Measurements from ENCODE around the gene CAMK2G.
"Not testable (repeated sequence)": the region's sequence is repeated elsewhere in the genome, so short reads cannot be mapped to it uniquely, and the experiment has no call there.

The CAMK2G gene

GRCh38 chr10:73788864-73789658 is 85.3 kb downstream of the CAMK2G start:
- no peak for DNase-seq

DNA sequence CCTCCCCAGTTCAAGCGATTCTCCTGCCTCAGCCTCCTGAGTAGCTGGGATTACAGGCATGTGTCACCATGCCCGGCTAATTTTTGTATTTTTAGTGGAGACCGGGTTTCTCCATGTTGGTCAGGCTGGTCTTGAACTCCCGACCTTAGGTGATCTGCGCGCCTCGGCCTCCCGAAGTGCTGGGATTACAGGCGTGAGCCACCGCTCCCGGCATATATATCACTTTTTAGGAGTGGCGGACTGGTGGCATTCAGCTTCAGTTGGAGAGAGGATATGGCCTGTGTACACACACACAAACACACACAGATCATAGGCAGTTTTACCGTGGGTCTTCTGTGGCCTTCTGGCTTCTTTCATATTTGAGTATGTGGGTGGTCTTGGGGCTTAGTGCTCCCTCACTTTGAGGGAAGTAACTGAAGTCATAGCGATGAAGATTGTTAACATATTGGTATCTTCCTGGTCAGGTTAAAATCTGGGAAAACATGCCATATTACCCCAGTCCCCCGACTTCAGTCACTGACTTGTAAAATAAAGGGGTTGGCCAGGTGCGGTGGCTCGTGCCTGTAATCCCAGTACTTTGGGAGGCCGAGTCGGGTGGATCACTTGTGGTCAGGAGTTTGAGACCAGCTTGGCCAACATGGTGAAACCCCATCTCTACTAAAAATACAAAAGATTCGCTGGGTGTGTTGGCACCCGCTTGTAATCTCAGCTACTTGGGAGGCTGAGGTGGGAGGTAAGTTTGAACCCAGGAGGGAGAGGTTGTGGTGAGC is 87.1 kb downstream of the CAMK2G start:
- DNase-seq: not testable (repeated sequence)

DNA sequence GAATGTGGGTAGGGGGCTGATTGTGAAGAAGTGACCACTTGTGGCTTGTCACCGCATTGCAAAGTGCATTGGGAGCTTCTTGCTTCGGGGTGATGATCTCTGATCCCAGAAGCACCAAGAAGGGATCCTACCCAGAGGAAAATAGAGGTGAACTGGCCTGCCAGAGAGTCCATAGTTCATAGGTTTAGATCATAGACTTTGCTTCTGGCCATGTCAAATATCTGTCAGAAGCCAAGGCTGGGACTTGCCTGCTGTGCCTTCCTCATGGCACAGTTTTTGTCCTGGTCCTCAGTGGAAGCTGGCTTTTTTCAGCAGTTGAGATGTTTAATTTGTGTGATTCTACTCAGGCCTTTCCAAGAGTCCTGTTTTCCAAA is 87.9 kb downstream of the CAMK2G start:
- DNase-seq: no peak

GRCh38 chr10:73785721-73786511 is 88.4 kb downstream of the CAMK2G start:
- DNase-seq: no peak

DNA sequence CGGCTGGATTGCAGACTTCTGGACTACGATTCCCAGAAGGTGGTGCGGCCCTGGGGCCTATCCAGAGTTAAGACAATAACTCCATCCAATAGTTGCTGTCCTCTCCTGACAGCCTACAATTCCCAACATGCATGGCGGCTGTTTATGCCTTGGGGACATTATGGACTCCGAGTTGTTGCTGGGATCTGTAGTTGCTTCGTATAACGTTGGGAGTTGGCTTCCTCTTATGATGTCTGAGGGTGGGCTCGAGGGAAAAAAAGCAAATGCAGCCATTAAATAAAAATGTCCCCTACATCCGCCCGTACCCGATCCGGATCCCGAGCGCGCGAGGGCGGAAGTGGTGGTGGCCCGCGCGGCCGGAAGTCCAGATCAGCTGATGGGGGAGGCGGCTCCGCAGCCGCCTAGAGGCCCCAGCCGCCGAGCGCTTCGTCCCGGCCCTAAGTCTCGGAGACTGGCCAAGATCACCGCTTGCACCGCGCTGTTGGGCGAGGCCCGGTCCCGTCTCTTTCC is 89.1 kb downstream of the CAMK2G start, which contains the start of gene ZSWIM8:
Gene ZSWIM8 (plus strand): TSS at position 396 of the 510 bp plus-strand sequence. CDS start 273 bp downstream, outside the sequence.
- peak; percentile 84 for DNase-seq

DNA sequence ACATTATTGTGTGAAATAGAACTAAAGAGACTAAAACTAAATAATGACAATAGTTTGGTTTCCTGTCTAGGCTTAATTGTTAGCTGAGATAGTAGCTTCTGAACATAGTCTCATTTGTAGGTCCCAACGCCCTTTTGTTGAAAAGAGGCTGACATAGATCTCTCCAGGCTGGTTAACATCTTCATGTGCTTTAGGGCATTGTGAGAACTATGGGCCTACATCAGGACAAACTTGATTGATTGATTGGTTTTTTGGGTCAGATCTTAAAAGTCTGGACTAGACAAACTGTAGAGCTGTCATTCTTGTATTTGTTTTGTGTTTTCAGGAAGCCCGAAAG is 91.6 kb downstream of the CAMK2G start:
- no peak for DNase-seq

DNA sequence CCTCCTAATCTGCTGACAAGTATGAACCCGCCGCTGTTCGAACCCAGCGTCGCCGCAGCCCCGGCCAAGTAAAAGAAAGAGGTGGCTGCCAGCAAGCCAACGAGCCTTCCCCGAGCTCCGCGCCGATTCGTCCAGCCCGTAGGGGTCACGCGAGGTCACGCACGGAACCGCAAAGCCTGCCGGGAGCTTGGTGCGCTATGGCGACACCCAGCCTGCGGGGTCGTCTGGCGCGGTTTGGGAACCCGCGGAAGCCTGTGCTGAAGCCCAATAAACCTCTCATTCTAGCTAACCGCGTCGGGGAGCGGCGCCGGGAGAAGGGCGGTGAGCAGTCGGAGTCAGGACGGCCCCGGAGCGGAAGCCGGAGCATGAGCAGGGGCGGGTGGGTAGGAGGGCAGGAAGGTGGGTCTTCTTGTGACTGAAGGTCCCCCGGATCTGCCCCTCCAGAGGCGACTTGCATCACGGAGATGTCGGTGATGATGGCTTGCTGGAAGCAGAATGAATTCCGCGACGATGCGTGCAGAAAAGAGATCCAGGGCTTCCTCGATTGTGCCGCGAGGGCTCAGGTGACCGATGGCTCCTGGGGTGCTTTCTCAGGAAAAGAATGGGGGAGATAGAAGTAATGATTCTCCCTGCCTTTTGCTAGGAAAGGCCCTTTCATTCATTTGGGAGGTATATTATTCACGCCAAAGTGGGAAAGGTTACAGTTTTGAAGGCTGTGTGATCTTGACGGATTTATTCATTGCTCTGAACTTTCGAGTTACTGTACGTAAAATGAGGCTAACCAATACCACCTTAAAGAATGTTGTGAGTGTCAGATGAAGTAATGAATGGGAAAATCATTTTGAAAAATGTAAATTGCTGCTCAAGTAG is 92.2 kb downstream of the CAMK2G start, which contains the start of gene CHCHD1:
Gene CHCHD1 (plus strand): TSS at position 170 of the 870 bp plus-strand sequence. CDS start 28 bp downstream, at position 198.
- DNase-seq: peak; percentile 81

- no peak for DNase-seq
These were observed 92.8 kb downstream of the CAMK2G start for GRCh38 chr10:73781548-73781878.

- DNase-seq: no peak
These were observed 93.4 kb downstream of the CAMK2G start for GRCh38 chr10:73780966-73781365.

GRCh38 chr10:73780301-73780700 is 94.1 kb downstream of the CAMK2G start:
- no peak for DNase-seq

GRCh38 chr10:73779539-73780197 is 94.7 kb downstream of the CAMK2G start:
- no peak for DNase-seq

DNA sequence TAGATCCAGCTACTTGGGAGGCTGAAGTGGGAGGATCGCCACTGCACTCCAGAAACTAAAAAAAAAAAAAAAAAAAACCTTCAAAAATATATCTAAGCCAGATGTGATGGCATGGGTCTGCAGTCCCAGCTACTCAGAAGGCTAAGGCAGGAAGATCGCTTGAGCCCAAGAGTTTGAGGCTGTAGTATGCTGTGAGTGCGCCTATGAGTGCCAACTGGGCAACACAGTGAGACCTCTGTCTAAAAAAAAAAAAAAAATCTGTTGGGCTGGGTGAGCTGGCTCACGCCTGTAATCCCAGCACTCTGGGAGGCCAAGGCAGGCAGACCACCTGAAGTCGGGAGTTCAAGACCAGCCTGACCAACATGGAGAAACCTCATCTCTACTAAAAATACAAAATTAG is 95.3 kb downstream of the CAMK2G start:
- no peak for DNase-seq

- DNase-seq: no peak
These were observed 99.7 kb downstream of the CAMK2G start for GRCh38 chr10:73774637-73775036.

- no peak for DNase-seq
These were observed 101.0 kb downstream of the CAMK2G start for GRCh38 chr10:73773152-73773879.

- peak; percentile 53 for DNase-seq
These were observed 101.8 kb downstream of the CAMK2G start for GRCh38 chr10:73772281-73773151.

DNA sequence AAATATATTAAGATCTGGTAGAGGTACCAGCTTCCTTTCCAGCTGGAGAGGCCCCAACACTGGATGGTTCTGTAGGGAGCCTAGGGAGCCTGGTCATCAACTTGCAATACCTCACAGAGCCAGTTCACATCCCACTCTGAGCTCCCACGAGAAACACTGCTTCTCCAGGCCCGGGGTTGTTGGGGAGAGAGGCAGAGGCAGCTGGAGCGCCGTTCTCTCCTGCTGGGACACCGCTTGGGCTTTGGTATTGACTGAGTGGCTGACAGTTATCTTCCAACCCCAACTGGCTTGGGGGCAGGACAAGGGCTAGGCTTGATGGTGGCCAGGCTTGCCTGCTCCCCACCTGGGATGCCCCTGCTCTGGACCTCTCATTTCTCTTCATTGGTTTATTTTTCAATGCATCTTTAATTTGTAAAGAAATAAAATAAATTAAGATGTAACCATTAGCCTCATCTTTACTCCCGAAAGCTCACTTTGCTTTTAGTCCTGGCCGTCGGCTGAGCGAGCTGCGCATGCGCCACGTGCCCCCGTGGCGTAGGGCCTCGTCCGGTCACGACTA is 102.6 kb downstream of the CAMK2G start:
- peak; percentile 25 for DNase-seq

DNA sequence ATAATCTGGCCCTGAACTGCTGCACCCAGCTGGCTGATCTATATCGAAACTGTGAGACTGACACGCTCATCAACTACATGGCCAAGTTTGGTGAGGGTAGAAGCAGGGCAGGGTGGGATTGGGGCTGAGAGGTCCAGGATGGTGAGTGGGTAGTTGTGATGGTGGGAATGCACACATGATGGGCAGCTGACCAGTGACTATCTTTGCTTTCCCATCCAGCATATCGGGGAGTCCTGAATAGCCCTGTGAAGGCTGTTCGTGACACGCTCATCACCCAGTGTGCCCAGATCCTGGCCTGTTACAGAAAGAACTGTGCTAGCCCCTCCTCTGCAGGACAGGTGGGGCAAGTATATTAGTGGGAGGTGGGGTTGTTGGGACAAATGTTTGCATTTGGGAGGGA is 105.0 kb downstream of the CAMK2G start:
- DNase-seq: no peak

DNA sequence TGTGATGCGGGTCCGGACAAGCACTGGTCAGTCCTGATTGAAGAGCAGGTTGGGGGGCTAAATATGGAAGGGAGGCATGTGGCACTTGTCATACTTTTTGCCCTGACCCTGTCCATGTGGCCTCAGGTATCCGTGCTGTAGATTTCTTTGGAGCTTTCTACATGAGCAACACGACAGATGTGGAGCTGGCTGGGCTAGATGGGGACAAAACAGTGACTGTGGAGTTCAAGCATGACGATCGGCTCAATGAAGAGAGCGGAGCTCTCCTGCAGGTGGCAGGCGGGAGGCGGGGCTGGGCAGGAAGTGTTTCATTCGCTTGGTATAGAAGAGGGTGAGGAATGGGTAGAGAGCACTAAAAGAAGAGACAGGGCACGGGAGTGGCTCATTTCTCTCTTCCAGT is 105.5 kb downstream of the CAMK2G start:
- peak; percentile 67 for DNase-seq

- DNase-seq: no peak
These were observed 109.3 kb downstream of the CAMK2G start for GRCh38 chr10:73765066-73765465.

DNA sequence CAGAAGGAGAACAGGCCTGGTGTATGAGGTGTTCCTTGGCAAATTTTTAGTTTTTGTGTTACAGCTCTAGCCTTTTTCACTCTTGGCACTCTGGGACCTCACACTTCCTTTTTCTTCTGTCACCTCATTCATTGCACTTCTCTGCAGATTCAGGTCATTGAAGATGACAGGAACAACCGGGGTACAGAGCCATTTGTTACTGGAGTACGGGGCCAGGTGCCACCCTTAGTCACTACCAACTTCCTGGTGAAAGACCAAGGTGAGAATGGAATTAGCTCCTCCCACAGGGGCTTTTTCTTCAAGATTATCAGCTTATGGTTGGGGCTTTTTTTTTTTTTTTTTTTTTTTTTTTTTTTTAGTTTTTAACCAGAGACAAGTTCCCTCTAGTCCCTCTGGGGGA is 111.0 kb downstream of the CAMK2G start:
- no peak for DNase-seq
